ENCODE measurements around the gene IGSF10. TPM values are rescaled to one million over a fixed set of nuclear protein-coding genes. Genes with fewer than 3 reads are reported as not detected.

The IGSF10 gene
- total and polyA plus RNA-seq, 2 donors from 2014 or later = 0.63 to 0.82 TPM

GRCh38 chr3:151477591-151478334 is 16.9 kb upstream of the IGSF10 start:
- no peak overlapping the region for H3K27ac ChIP-seq (ENCODE audit: low read depth in 2 of 2, low read length in 2 of 2)
- H3K36me3 ChIP-seq (ENCODE audit: control insufficient read depth in 2 of 3, insufficient read depth in 3 of 3, low read length in 3 of 3) = no peaks in the 10 kb centered on the region
- no peak for TF ChIP-seq CTCF (IDR thresholded peaks at IDR 0.05; ENCODE audit: borderline replicate concordance, extremely low read depth, insufficient read depth)
- H3K27me3 ChIP-seq (ENCODE audit: control insufficient read depth, insufficient read depth, low read length) = no peaks in the 10 kb centered on the region
- H3K4me1 ChIP-seq (ENCODE audit: control insufficient read depth in 2 of 3, insufficient read depth in 2 of 3, low read depth in 1 of 3, low read length in 3 of 3) = no peaks in the 10 kb centered on the region
- H3K9me3 ChIP-seq (ENCODE audit: control insufficient read depth in 2 of 3, insufficient read depth in 1 of 3, low read length in 3 of 3) = peaks cover 0 to 12% (median 0%) of the 10 kb centered on the region in 3 donors
- H3K9ac ChIP-seq (ENCODE audit: low read length in 3 of 3) = no peak overlapping the region
- FAIRE-seq (no peak), DNase-seq (peak in 3 of 5 donors; percentile 17 to 27 (median 17))
- no peak overlapping the region for H3K4me3 ChIP-seq (ENCODE audit: low read length in 3 of 3)
- intact Hi-C loops (cut with DNase I) = no loop called here

- FAIRE-seq = no peak
- intact Hi-C loops (cut with DNase I) = no loop called here
Measured at GRCh38 chr3:151476344-151477018, 15.6 kb upstream of the IGSF10 start.

DNA sequence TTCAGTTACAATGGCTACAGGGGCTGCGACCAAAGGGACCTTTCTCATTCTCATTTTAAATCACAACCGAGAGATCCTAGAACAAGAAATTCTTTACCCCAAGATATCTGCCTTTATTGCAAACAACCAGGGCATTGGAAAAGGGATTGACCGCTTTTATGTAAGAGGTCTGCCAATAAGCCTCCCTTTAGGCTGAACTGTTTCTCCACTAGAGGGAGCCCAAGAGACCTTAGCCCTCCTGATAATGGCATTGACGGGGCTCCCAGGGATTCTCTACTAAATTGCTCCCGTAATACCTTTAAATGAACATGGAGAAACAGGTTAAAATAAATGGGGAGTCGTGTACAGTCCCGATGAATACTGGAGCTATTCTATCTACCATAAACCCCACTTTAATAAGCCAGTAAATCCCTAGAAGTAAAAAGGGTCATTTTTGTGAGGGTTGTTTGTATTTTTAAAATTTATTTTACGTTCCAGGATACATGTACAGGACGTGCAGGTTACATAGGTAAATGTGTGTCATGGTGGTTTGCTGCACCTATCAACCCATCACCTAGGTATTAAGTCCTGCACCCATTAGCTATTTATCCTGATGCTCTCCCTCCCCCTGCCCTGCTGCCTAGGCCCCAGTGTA is 7.5 kb upstream of the IGSF10 start:
- H3K27ac ChIP-seq (ENCODE audit: low read depth in 2 of 2, low read length in 2 of 2) = no peak overlapping the region
- no peak for FAIRE-seq

More at GRCh38 chr3:151476344-151477018, 15.6 kb upstream of the IGSF10 start:
- H3K27ac ChIP-seq (ENCODE audit: low read depth in 2 of 2, low read length in 2 of 2) = no peak overlapping the region
- H3K4me3 ChIP-seq (ENCODE audit: low read length in 3 of 3) = no peak overlapping the region
- peak in 1 of 5 donors; percentile 39 for DNase-seq
- H3K36me3 ChIP-seq (ENCODE audit: control insufficient read depth in 2 of 3, insufficient read depth in 3 of 3, low read length in 3 of 3) = no peaks in the 10 kb centered on the region
- H3K27me3 ChIP-seq (ENCODE audit: control insufficient read depth, insufficient read depth, low read length) = no peaks in the 10 kb centered on the region
- TF ChIP-seq CTCF (IDR thresholded peaks at IDR 0.05; ENCODE audit: borderline replicate concordance, extremely low read depth, insufficient read depth) = no peak
- peaks cover 0 to under 1% (median 0%) of the 10 kb centered on the region in 3 donors for H3K9me3 ChIP-seq (ENCODE audit: control insufficient read depth in 2 of 3, insufficient read depth in 1 of 3, low read length in 3 of 3)
- H3K4me1 ChIP-seq (ENCODE audit: control insufficient read depth in 2 of 3, insufficient read depth in 2 of 3, low read depth in 1 of 3, low read length in 3 of 3) = no peaks in the 10 kb centered on the region
- H3K9ac ChIP-seq (ENCODE audit: low read length in 3 of 3) = no peak overlapping the region

More for the DNA sequence above, 7.5 kb upstream of the IGSF10 start:
- peak in 2 of 5 donors; percentile 42 to 53 for DNase-seq
- Histone ChIP-seq H3K36me3 (ENCODE audit: control insufficient read depth in 2 of 3, insufficient read depth in 3 of 3, low read length in 3 of 3) (no peaks in the 10 kb centered on the region), H3K9me3 (ENCODE audit: control insufficient read depth in 2 of 3, insufficient read depth in 1 of 3, low read length in 3 of 3) (no peaks in the 10 kb centered on the region), H3K9ac (ENCODE audit: low read length in 3 of 3) (no peak overlapping the region), H3K4me3 (ENCODE audit: low read length in 3 of 3) (no peak overlapping the region), H3K4me1 (ENCODE audit: control insufficient read depth in 2 of 3, insufficient read depth in 2 of 3, low read depth in 1 of 3, low read length in 3 of 3) (no peaks in the 10 kb centered on the region), H3K27me3 (ENCODE audit: control insufficient read depth, insufficient read depth, low read length) (no peaks in the 10 kb centered on the region)
- intact Hi-C loops (cut with DNase I) = no loop called here
- peak; percentile 59 for TF ChIP-seq CTCF (IDR thresholded peaks at IDR 0.05; ENCODE audit: borderline replicate concordance, extremely low read depth, insufficient read depth)

All from kidney (tissue), 14 donors.